ENCODE results near the gene IFT43.

Gene IFT43

DNA sequence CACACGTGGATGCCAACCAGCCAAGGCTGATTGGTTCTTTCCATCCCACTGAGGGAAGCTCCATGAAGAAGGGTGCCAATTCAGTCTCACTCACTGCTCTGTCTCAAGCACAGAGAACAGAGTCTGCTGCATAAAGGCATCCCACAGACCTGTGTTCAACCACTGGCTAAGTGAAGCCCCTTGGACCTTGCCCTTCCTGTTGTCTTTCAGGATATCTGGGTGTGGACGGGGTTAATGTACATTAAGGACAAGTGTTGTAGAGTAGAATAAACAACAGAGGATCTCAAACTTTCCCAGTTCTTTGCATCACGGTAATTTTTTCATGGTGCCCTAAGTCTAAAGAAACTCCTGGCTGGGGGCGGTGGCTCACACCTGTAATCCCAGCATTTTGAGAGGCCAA is 133.0 kb downstream of the IFT43 start:
- H2BK15ac ChIP-seq (replicated peaks; ENCODE audit: low read depth): no peak overlapping the region
- no peak overlapping the region for H3K18ac ChIP-seq (ENCODE audit: low read length)
- H3K79me2 ChIP-seq (ENCODE audit: control insufficient read depth, insufficient read depth, low read length): no peaks in the 10 kb centered on the region
- H4K8ac ChIP-seq (ENCODE audit: low read depth, low read length): no peak overlapping the region
- no CpG with 5 or more reads among the region's 4 CpGs for WGBS (ENCODE audit: extremely low coverage, insufficient coverage, low lambda C conversion rate)
- H3K27me3 ChIP-seq (ENCODE audit: insufficient read depth, low read length, poor library complexity): no peaks in the 10 kb centered on the region
- no peak overlapping the region for H3K56ac ChIP-seq (ENCODE audit: low read length)
- H3K79me1 ChIP-seq (ENCODE audit: low read length): no peaks in the 10 kb centered on the region
- no peak overlapping the region for H4K5ac ChIP-seq (ENCODE audit: low read length)
- H3K4me3 ChIP-seq (ENCODE audit: low read length): no peak overlapping the region
- no peak overlapping the region for H3K4me2 ChIP-seq (ENCODE audit: low read length)
- H3K36me3 ChIP-seq (ENCODE audit: control insufficient read depth, insufficient read depth, low read length): no peaks in the 10 kb centered on the region
- H3K27ac ChIP-seq (ENCODE audit: low read depth, low read length): no peak overlapping the region
- no peak for DNase-seq
- no peak overlapping the region for H2BK120ac ChIP-seq (ENCODE audit: low read depth, low read length)
- no peak overlapping the region for H2BK5ac ChIP-seq (ENCODE audit: low read length)
- H2AK5ac ChIP-seq (ENCODE audit: low read length): no peak overlapping the region
- no peak overlapping the region for H3K9ac ChIP-seq (ENCODE audit: low read length)
- no peak overlapping the region for H3K23ac ChIP-seq (ENCODE audit: low read length)
- H3K4me1 ChIP-seq (ENCODE audit: control insufficient read depth, low read depth, low read length): peaks cover 5% of the 10 kb centered on the region
- no peak overlapping the region for H3K4ac ChIP-seq (ENCODE audit: low read depth, low read length)

- Histone ChIP-seq H3K18ac (ENCODE audit: low read length) (no peak overlapping the region), H3K4me1 (ENCODE audit: control insufficient read depth, low read depth, low read length) (no peaks in the 10 kb centered on the region), H4K8ac (ENCODE audit: low read depth, low read length) (no peak overlapping the region), H3K9ac (ENCODE audit: low read length) (no peak overlapping the region), H3K4me3 (ENCODE audit: low read length) (no peak overlapping the region), H2AK5ac (ENCODE audit: low read length) (no peak overlapping the region), H3K27me3 (ENCODE audit: insufficient read depth, low read length, poor library complexity) (no peaks in the 10 kb centered on the region), H3K4ac (ENCODE audit: low read depth, low read length) (no peak overlapping the region), H3K27ac (ENCODE audit: low read depth, low read length) (no peak overlapping the region), H2BK120ac (ENCODE audit: low read depth, low read length) (no peak overlapping the region), H3K79me2 (ENCODE audit: control insufficient read depth, insufficient read depth, low read length) (no peaks in the 10 kb centered on the region), H3K4me2 (ENCODE audit: low read length) (no peak overlapping the region), H4K5ac (ENCODE audit: low read length) (no peak overlapping the region), H3K56ac (ENCODE audit: low read length) (no peak overlapping the region), H3K79me1 (ENCODE audit: low read length) (no peaks in the 10 kb centered on the region), H3K36me3 (ENCODE audit: control insufficient read depth, insufficient read depth, low read length) (no peaks in the 10 kb centered on the region), H2BK15ac (replicated peaks; ENCODE audit: low read depth) (no peak overlapping the region), H3K23ac (ENCODE audit: low read length) (no peak overlapping the region), H2BK5ac (ENCODE audit: low read length) (no peak overlapping the region)
- no peak for DNase-seq
- no CpG with 5 or more reads among the region's 4 CpGs for WGBS (ENCODE audit: extremely low coverage, insufficient coverage, low lambda C conversion rate)
These were observed 135.7 kb downstream of the IFT43 start for GRCh38 chr14:76121089-76121748.

DNA sequence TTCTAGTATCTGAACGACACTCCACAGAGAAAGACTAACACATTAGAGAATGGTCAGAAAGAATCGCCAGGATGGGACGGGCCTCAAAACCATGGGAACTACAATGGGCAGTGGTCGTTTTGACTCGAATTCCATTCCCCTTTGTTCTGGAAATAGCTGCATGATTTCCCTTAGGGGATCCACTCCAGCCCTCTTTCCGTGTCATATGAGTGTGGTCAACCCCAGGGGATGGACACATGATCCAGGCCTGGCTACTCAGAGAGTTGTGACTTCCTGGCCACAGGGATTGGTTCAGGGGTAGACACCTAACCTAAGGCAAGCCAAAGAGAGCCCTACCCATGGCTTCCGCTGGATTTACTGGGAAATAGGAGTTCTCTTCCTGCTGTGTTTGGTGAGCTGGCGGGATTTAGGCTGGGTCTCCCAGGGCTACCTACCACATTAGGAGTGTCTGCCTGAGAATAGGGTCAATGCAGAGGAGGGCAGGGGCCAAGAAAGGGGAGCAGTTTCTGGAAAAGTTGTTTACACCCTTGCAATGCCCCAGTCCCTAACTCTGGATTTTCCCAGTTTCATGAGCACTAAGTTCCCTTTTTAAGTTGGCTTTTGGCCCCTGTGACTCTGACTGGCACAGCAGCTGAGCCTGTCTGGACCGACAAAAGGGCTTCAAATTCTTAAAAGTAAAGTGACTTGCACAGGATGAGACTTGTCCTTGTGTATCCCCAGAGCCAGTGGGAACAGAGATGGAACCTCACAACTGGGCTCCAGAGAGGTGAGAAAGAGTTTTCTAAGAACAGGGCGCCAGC is 138.1 kb downstream of the IFT43 start:
- no peak overlapping the region for H3K27ac ChIP-seq (ENCODE audit: low read depth, low read length)
- DNase-seq: peak; percentile 63
- H4K8ac ChIP-seq (ENCODE audit: low read depth, low read length): no peak overlapping the region
- H3K18ac ChIP-seq (ENCODE audit: low read length): no peak overlapping the region
- WGBS (ENCODE audit: extremely low coverage, insufficient coverage, low lambda C conversion rate): no CpG with 5 or more reads among the region's 10 CpGs
- H2BK15ac ChIP-seq (replicated peaks; ENCODE audit: low read depth): no peak overlapping the region
- H3K9ac ChIP-seq (ENCODE audit: low read length): no peak overlapping the region
- H2AK5ac ChIP-seq (ENCODE audit: low read length): no peak overlapping the region
- H3K36me3 ChIP-seq (ENCODE audit: control insufficient read depth, insufficient read depth, low read length): no peaks in the 10 kb centered on the region
- no peaks in the 10 kb centered on the region for H3K27me3 ChIP-seq (ENCODE audit: insufficient read depth, low read length, poor library complexity)
- no peak overlapping the region for H2BK5ac ChIP-seq (ENCODE audit: low read length)
- H3K4me1 ChIP-seq (ENCODE audit: control insufficient read depth, low read depth, low read length): no peaks in the 10 kb centered on the region
- H3K23ac ChIP-seq (ENCODE audit: low read length): no peak overlapping the region
- H3K56ac ChIP-seq (ENCODE audit: low read length): no peak overlapping the region
- no peak overlapping the region for H3K4me2 ChIP-seq (ENCODE audit: low read length)
- no peaks in the 10 kb centered on the region for H3K79me1 ChIP-seq (ENCODE audit: low read length)
- H3K79me2 ChIP-seq (ENCODE audit: control insufficient read depth, insufficient read depth, low read length): no peaks in the 10 kb centered on the region
- no peak overlapping the region for H4K5ac ChIP-seq (ENCODE audit: low read length)
- H3K4me3 ChIP-seq (ENCODE audit: low read length): no peak overlapping the region
- no peak overlapping the region for H2BK120ac ChIP-seq (ENCODE audit: low read depth, low read length)
- no peak overlapping the region for H3K4ac ChIP-seq (ENCODE audit: low read depth, low read length)

DNA sequence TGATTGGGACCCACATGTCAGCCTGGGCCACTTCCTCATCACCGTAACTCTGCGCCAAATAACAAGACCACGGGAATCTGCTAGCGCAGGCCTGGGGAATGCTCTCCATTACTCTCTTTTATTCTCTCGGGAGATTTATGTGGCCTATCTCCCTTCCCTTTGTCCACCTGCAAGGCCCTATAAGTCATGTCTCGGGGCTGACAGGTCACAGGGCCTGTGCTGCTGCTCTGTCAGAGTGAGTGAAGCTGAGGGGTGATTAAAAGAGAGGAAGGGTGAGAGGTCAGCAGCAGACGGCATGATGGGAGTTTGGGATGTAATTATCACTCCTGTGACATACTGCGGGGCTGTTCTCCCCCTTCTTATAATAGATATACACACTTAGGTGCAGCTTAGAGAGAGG is 139.9 kb downstream of the IFT43 start:
- Histone ChIP-seq H3K18ac (ENCODE audit: low read length) (no peak overlapping the region), H3K4me3 (ENCODE audit: low read length) (no peak overlapping the region)
- WGBS (ENCODE audit: extremely low coverage, insufficient coverage, low lambda C conversion rate): no CpG with 5 or more reads among the region's 8 CpGs

DNA sequence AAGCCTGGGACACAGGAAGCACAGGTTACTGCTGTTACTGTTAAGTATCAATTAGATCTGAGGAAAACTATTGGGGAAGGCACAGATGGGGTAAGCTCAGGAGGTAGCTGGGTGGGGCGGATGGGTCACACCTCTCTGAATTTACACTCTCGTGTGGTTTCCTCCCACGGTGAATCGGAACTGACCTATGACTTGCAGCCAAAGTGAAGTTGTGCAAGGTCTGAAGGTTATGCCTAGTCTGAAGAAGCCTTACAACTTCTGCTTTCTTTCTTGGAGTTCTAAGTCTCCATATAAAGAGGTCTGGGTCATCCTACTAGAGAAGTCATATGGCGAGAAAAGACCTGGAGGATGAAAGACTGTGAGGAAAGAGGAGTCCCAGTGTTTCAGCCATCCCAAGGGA is 140.5 kb downstream of the IFT43 start:
- Histone ChIP-seq H3K18ac (ENCODE audit: low read length) (no peak overlapping the region), H3K4me3 (ENCODE audit: low read length) (no peak overlapping the region), H3K56ac (ENCODE audit: low read length) (no peak overlapping the region), H3K9ac (ENCODE audit: low read length) (no peak overlapping the region), H3K36me3 (ENCODE audit: control insufficient read depth, insufficient read depth, low read length) (no peaks in the 10 kb centered on the region), H3K79me1 (ENCODE audit: low read length) (no peaks in the 10 kb centered on the region), H2AK5ac (ENCODE audit: low read length) (no peak overlapping the region), H3K4ac (ENCODE audit: low read depth, low read length) (no peak overlapping the region), H2BK120ac (ENCODE audit: low read depth, low read length) (no peak overlapping the region), H4K5ac (ENCODE audit: low read length) (no peak overlapping the region), H2BK15ac (replicated peaks; ENCODE audit: low read depth) (no peak overlapping the region), H3K27me3 (ENCODE audit: insufficient read depth, low read length, poor library complexity) (no peaks in the 10 kb centered on the region), H3K27ac (ENCODE audit: low read depth, low read length) (no peak overlapping the region), H2BK5ac (ENCODE audit: low read length) (no peak overlapping the region), H4K8ac (ENCODE audit: low read depth, low read length) (no peak overlapping the region), H3K23ac (ENCODE audit: low read length) (no peak overlapping the region), H3K4me1 (ENCODE audit: control insufficient read depth, low read depth, low read length) (peaks cover 5% of the 10 kb centered on the region), H3K4me2 (ENCODE audit: low read length) (no peak overlapping the region), H3K79me2 (ENCODE audit: control insufficient read depth, insufficient read depth, low read length) (no peaks in the 10 kb centered on the region)
- DNase-seq: no peak
- WGBS (ENCODE audit: extremely low coverage, insufficient coverage, low lambda C conversion rate): no CpG with 5 or more reads among the region's 5 CpGs

More for the DNA sequence above, 139.9 kb downstream of the IFT43 start:
- no peak overlapping the region for H2BK5ac ChIP-seq (ENCODE audit: low read length)
- DNase-seq: no peak
- no peak overlapping the region for H2AK5ac ChIP-seq (ENCODE audit: low read length)
- H2BK15ac ChIP-seq (replicated peaks; ENCODE audit: low read depth): no peak overlapping the region
- no peaks in the 10 kb centered on the region for H3K79me2 ChIP-seq (ENCODE audit: control insufficient read depth, insufficient read depth, low read length)
- H3K56ac ChIP-seq (ENCODE audit: low read length): no peak overlapping the region
- H3K4me2 ChIP-seq (ENCODE audit: low read length): no peak overlapping the region
- no peak overlapping the region for H3K27ac ChIP-seq (ENCODE audit: low read depth, low read length)
- H3K4me1 ChIP-seq (ENCODE audit: control insufficient read depth, low read depth, low read length): peaks cover 2% of the 10 kb centered on the region
- H4K5ac ChIP-seq (ENCODE audit: low read length): no peak overlapping the region
- H4K8ac ChIP-seq (ENCODE audit: low read depth, low read length): no peak overlapping the region
- no peak overlapping the region for H3K23ac ChIP-seq (ENCODE audit: low read length)
- no peaks in the 10 kb centered on the region for H3K79me1 ChIP-seq (ENCODE audit: low read length)
- H3K36me3 ChIP-seq (ENCODE audit: control insufficient read depth, insufficient read depth, low read length): no peaks in the 10 kb centered on the region
- no peak overlapping the region for H3K4ac ChIP-seq (ENCODE audit: low read depth, low read length)
- no peaks in the 10 kb centered on the region for H3K27me3 ChIP-seq (ENCODE audit: insufficient read depth, low read length, poor library complexity)
- no peak overlapping the region for H3K9ac ChIP-seq (ENCODE audit: low read length)
- H2BK120ac ChIP-seq (ENCODE audit: low read depth, low read length): no peak overlapping the region
